ENCODE results near the gene MTA3.
"Not testable (repeated sequence)": the region's sequence is repeated elsewhere in the genome, so short reads cannot be mapped to it uniquely, and the experiment has no call there.

The MTA3 gene

GRCh38 chr2:42569883-42570282 lies 1.5 kb downstream of the MTA3 start:
- Histone ChIP-seq H3K9ac (ENCODE audit: low read length) (no peak overlapping the region), H3K27ac (ENCODE audit: low read depth, low read length) (no peak overlapping the region), H3K36me3 (ENCODE audit: control insufficient read depth, insufficient read depth, low read length) (no peaks in the 10 kb centered on the region), H3K4me1 (ENCODE audit: control insufficient read depth, insufficient read depth, low read length) (peaks cover 14% of the 10 kb centered on the region), H3K27me3 (ENCODE audit: control insufficient read depth, insufficient read depth, low read length) (no peaks in the 10 kb centered on the region), H3K4me3 (ENCODE audit: low read length) (no peak overlapping the region)

GRCh38 chr2:42572297-42573081 lies 4.1 kb downstream of the MTA3 start:
- Histone ChIP-seq H3K4me3 (ENCODE audit: low read length) (no peak overlapping the region), H3K9ac (ENCODE audit: low read length) (no peak overlapping the region), H3K27ac (ENCODE audit: low read depth, low read length) (no peak overlapping the region), H3K4me1 (ENCODE audit: control insufficient read depth, insufficient read depth, low read length) (peaks cover 10% of the 10 kb centered on the region), H3K36me3 (ENCODE audit: control insufficient read depth, insufficient read depth, low read length) (no peaks in the 10 kb centered on the region), H3K27me3 (ENCODE audit: control insufficient read depth, insufficient read depth, low read length) (no peaks in the 10 kb centered on the region)

DNA sequence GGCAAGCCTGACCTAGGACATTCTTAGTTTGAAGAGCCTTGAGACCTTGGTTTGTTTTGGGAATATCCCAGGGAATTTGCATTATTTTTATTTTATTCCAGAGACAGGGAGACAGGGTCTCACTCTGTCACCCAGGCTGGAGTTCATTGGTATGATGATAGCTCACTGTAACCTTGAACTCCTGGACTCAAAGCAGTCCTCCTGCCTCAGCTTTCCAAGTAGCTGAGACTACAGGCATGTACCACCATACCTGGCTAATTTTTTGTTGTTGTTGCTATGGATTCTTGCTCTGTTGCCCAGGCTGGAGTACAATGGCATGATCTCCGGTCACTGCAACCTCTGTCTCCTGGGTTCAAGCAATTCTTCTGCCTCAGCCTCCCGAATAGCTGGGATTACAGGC lies 4.8 kb downstream of the MTA3 start:
- Histone ChIP-seq H3K4me3 (ENCODE audit: low read length) (no peak overlapping the region), H3K27ac (ENCODE audit: low read depth, low read length) (no peak overlapping the region)

GRCh38 chr2:42575458-42576064 lies 7.1 kb downstream of the MTA3 start:
- H3K36me3 ChIP-seq (ENCODE audit: control insufficient read depth, insufficient read depth, low read length): no peaks in the 10 kb centered on the region
- H3K4me1 ChIP-seq (ENCODE audit: control insufficient read depth, insufficient read depth, low read length): peaks cover 2% of the 10 kb centered on the region
- no peak overlapping the region for H3K9ac ChIP-seq (ENCODE audit: low read length)
- no peak overlapping the region for H3K4me3 ChIP-seq (ENCODE audit: low read length)
- H3K27me3 ChIP-seq (ENCODE audit: control insufficient read depth, insufficient read depth, low read length): no peaks in the 10 kb centered on the region
- H3K27ac ChIP-seq (ENCODE audit: low read depth, low read length): no peak overlapping the region

More for the DNA sequence above, 4.8 kb downstream of the MTA3 start:
- no peak overlapping the region for H3K9ac ChIP-seq (ENCODE audit: low read length)
- peaks cover 5% of the 10 kb centered on the region for H3K4me1 ChIP-seq (ENCODE audit: control insufficient read depth, insufficient read depth, low read length)
- H3K27me3 ChIP-seq (ENCODE audit: control insufficient read depth, insufficient read depth, low read length): no peaks in the 10 kb centered on the region
- H3K36me3 ChIP-seq (ENCODE audit: control insufficient read depth, insufficient read depth, low read length): no peaks in the 10 kb centered on the region

- Histone ChIP-seq H3K36me3 (ENCODE audit: control insufficient read depth, insufficient read depth, low read length) (no peaks in the 10 kb centered on the region), H3K27me3 (ENCODE audit: control insufficient read depth, insufficient read depth, low read length) (no peaks in the 10 kb centered on the region), H3K9ac (ENCODE audit: low read length) (no peak overlapping the region), H3K27ac (ENCODE audit: low read depth, low read length) (no peak overlapping the region), H3K4me1 (ENCODE audit: control insufficient read depth, insufficient read depth, low read length) (peaks cover 2% of the 10 kb centered on the region), H3K4me3 (ENCODE audit: low read length) (no peak overlapping the region)
These were observed 10.2 kb downstream of the MTA3 start for GRCh38 chr2:42578621-42579020.

- Histone ChIP-seq H3K4me1 (ENCODE audit: control insufficient read depth, insufficient read depth, low read length) (no peaks in the 10 kb centered on the region), H3K9ac (ENCODE audit: low read length) (no peak overlapping the region), H3K27me3 (ENCODE audit: control insufficient read depth, insufficient read depth, low read length) (no peaks in the 10 kb centered on the region), H3K4me3 (ENCODE audit: low read length) (no peak overlapping the region), H3K27ac (ENCODE audit: low read depth, low read length) (no peak overlapping the region), H3K36me3 (ENCODE audit: control insufficient read depth, insufficient read depth, low read length) (peaks cover 2% of the 10 kb centered on the region)
These were observed 12.8 kb downstream of the MTA3 start for GRCh38 chr2:42581257-42581656.

- H3K4me3 ChIP-seq (ENCODE audit: low read length); H3K27me3 ChIP-seq (ENCODE audit: control insufficient read depth, insufficient read depth, low read length); H3K27ac ChIP-seq (ENCODE audit: low read depth, low read length); H3K4me1 ChIP-seq (ENCODE audit: control insufficient read depth, insufficient read depth, low read length); H3K9ac ChIP-seq (ENCODE audit: low read length); H3K36me3 ChIP-seq (ENCODE audit: control insufficient read depth, insufficient read depth, low read length): not testable (repeated sequence)
These were observed 16.2 kb downstream of the MTA3 start for GRCh38 chr2:42584628-42585027.

GRCh38 chr2:42585779-42586178 lies 17.3 kb downstream of the MTA3 start:
- Histone ChIP-seq H3K4me1 (ENCODE audit: control insufficient read depth, insufficient read depth, low read length) (no peaks in the 10 kb centered on the region), H3K36me3 (ENCODE audit: control insufficient read depth, insufficient read depth, low read length) (peaks cover 2% of the 10 kb centered on the region), H3K27me3 (ENCODE audit: control insufficient read depth, insufficient read depth, low read length) (no peaks in the 10 kb centered on the region), H3K4me3 (ENCODE audit: low read length) (no peak overlapping the region), H3K9ac (ENCODE audit: low read length) (no peak overlapping the region), H3K27ac (ENCODE audit: low read depth, low read length) (no peak overlapping the region)

GRCh38 chr2:42587526-42588117 lies 19.2 kb downstream of the MTA3 start:
- no peak overlapping the region for H3K4me3 ChIP-seq (ENCODE audit: low read length)
- no peak overlapping the region for H3K27ac ChIP-seq (ENCODE audit: low read depth, low read length)
- H3K36me3 ChIP-seq (ENCODE audit: control insufficient read depth, insufficient read depth, low read length): peaks cover 2% of the 10 kb centered on the region
- H3K27me3 ChIP-seq (ENCODE audit: control insufficient read depth, insufficient read depth, low read length): no peaks in the 10 kb centered on the region
- H3K4me1 ChIP-seq (ENCODE audit: control insufficient read depth, insufficient read depth, low read length): no peaks in the 10 kb centered on the region
- H3K9ac ChIP-seq (ENCODE audit: low read length): no peak overlapping the region

GRCh38 chr2:42588121-42588520 lies 19.7 kb downstream of the MTA3 start:
- Histone ChIP-seq H3K27ac (ENCODE audit: low read depth, low read length) (no peak overlapping the region), H3K27me3 (ENCODE audit: control insufficient read depth, insufficient read depth, low read length) (no peaks in the 10 kb centered on the region), H3K36me3 (ENCODE audit: control insufficient read depth, insufficient read depth, low read length) (peaks cover 2% of the 10 kb centered on the region), H3K4me1 (ENCODE audit: control insufficient read depth, insufficient read depth, low read length) (no peaks in the 10 kb centered on the region), H3K4me3 (ENCODE audit: low read length) (no peak overlapping the region), H3K9ac (ENCODE audit: low read length) (no peak overlapping the region)

DNA sequence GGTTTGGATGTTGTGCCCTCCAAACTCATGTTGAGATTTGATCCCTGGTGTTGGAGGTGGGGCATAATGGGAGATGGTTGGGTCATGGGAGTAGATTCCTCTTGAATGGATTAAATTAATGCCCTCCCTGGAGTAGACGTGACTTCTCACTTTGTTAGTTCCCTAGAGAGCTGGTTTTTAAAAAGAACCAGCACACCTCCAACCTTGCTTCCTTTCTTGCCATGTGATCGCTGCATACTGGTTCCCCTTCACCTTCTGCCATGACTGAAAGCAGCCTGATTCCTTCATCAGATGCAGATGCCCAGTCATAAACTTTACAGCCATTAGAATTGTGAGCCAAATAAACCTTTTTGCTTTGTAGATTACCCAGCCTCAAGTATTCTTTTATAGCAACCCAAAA lies 21.7 kb downstream of the MTA3 start:
- Histone ChIP-seq H3K27me3 (ENCODE audit: control insufficient read depth, insufficient read depth, low read length) (no peaks in the 10 kb centered on the region), H3K4me1 (ENCODE audit: control insufficient read depth, insufficient read depth, low read length) (no peaks in the 10 kb centered on the region), H3K9ac (ENCODE audit: low read length) (no peak overlapping the region), H3K4me3 (ENCODE audit: low read length) (no peak overlapping the region), H3K27ac (ENCODE audit: low read depth, low read length) (no peak overlapping the region), H3K36me3 (ENCODE audit: control insufficient read depth, insufficient read depth, low read length) (no peaks in the 10 kb centered on the region)

GRCh38 chr2:42593282-42593681 lies 24.9 kb downstream of the MTA3 start:
- no peaks in the 10 kb centered on the region for H3K27me3 ChIP-seq (ENCODE audit: control insufficient read depth, insufficient read depth, low read length)
- no peaks in the 10 kb centered on the region for H3K4me1 ChIP-seq (ENCODE audit: control insufficient read depth, insufficient read depth, low read length)
- H3K9ac ChIP-seq (ENCODE audit: low read length): no peak overlapping the region

GRCh38 chr2:42598656-42599055 lies 30.2 kb downstream of the MTA3 start:
- Histone ChIP-seq H3K36me3 (ENCODE audit: control insufficient read depth, insufficient read depth, low read length) (no peaks in the 10 kb centered on the region), H3K4me1 (ENCODE audit: control insufficient read depth, insufficient read depth, low read length) (no peaks in the 10 kb centered on the region), H3K9ac (ENCODE audit: low read length) (no peak overlapping the region), H3K27me3 (ENCODE audit: control insufficient read depth, insufficient read depth, low read length) (no peaks in the 10 kb centered on the region), H3K27ac (ENCODE audit: low read depth, low read length) (no peak overlapping the region), H3K4me3 (ENCODE audit: low read length) (no peak overlapping the region)

More at GRCh38 chr2:42593282-42593681, 24.9 kb downstream of the MTA3 start:
- no peak overlapping the region for H3K27ac ChIP-seq (ENCODE audit: low read depth, low read length)
- H3K36me3 ChIP-seq (ENCODE audit: control insufficient read depth, insufficient read depth, low read length): no peaks in the 10 kb centered on the region
- H3K4me3 ChIP-seq (ENCODE audit: low read length): no peak overlapping the region
